B cell (primary cell): ENCODE measurements around the gene YARS1.

Source experiments
- CTCF ChIP-seq: fragments of 200-600 bp; IDR thresholded peaks from one replicate; pipeline ENCODE4 v1.8.0; 2022; ENCODE audit warnings: antibody characterized with exemption, mild to moderate bottlenecking
- EZH2 ChIP-seq: IDR thresholded peaks from 2 replicates; pipeline ENCODE4 v1.6.1; 2012; ENCODE audit warnings: borderline replicate concordance, low read depth, mild to moderate bottlenecking, moderate library complexity, low read length; ENCODE audit not compliant: insufficient read depth, poor library complexity, severe bottlenecking

GRCh38 chr1:32744071-32744425 is 73.1 kb downstream of the YARS1 start:
- TF ChIP-seq EZH2: no peak
- TF ChIP-seq CTCF: no peak
